Esophagus squamous epithelium (tissue), 5 donors: ENCODE measurements around the gene ACMSD. TPM values are rescaled to one million over a fixed set of nuclear protein-coding genes. Genes with fewer than 3 reads are reported as not detected.

Source experiments
- DNase-seq: peaks from one replicate; lab custom pipeline; 2025; lab: John Stamatoyannopoulos, UW
- H3K27ac ChIP-seq, 4 donors: fragments of 200-600 bp; sonication (generic); one replicate each; pipeline ENCODE4 v1.5.1; 2016 to 2019; ENCODE audit warnings: mild to moderate bottlenecking in 1 of 4
- H3K27me3 ChIP-seq, 4 donors: fragments of 200-600 bp; sonication (generic); 1 replicate in 3 of 4; 2 replicates in 1 of 4; pipeline versions ENCODE4 v1.5.1 to v1.6.0; 2017 to 2021; ENCODE audit warnings: antibody characterized with exemption in 1 of 4
- H3K36me3 ChIP-seq, 3 donors: fragments of 200-600 bp; sonication (generic); one replicate each; pipeline ENCODE4 v1.5.1; 2016 to 2019
- H3K4me1 ChIP-seq, 3 donors: fragments of 200-600 bp; sonication (generic); one replicate each; pipeline ENCODE4 v1.5.1; 2017 to 2019
- H3K4me3 ChIP-seq, 4 donors: fragments of 200-600 bp; sonication (generic); 1 replicate in 3 of 4; 2 replicates in 1 of 4; pipeline ENCODE4 v1.5.1; 2016 to 2019; ENCODE audit warnings: mild to moderate bottlenecking in 2 of 4, moderate library complexity in 1 of 4
- H3K9me3 ChIP-seq, 3 donors: fragments of 200-600 bp; sonication (generic); one replicate each; pipeline ENCODE4 v1.5.1; 2016 to 2019
- POLR2A ChIP-seq, 4 donors: fragments of 450-650 bp; IDR thresholded peaks; one replicate each; pipeline ENCODE4 v1.6.1; 2017; ENCODE audit warnings: antibody characterized with exemption in 4 of 4, mild to moderate bottlenecking in 4 of 4, moderate library complexity in 3 of 4
- WGBS, 2 donors: methylation state at CpG; one replicate each; pipeline ENCODE4 v1.1.5; 2018; 5-methylcytosine and 5-hydroxymethylcytosine counted together
- intact Hi-C: fragments of 100-400 bp; cut with DNase I; formaldehyde crosslinking; loops from one replicate; pipeline ENCODE4 v1.15.0; 2022
- total RNA-seq, 4 donors: library from RNA; depleted of rRNA; stranded (reverse); fragments of >200 nt; gene quantifications; one replicate each; pipeline ENCODE4 v1.1.0, GENCODE V29; 2016
- TF ChIP-seq, protein P1 (sequence below), 6 experiments: fragments of 450-650 bp in 4 of 6; fragments of 200-600 bp in 2 of 6; sonication (generic) in 2 of 6; IDR thresholded peaks; one replicate each; pipeline ENCODE4 v1.5.1; 2016 to 2019; ENCODE audit warnings: antibody characterized with exemption in 6 of 6, mild to moderate bottlenecking in 4 of 6, moderate library complexity in 4 of 6
- donor health status: DM: yes; HTN: yes; CAD: no.

ACMSD gene
- total RNA-seq, 4 donors from 2014 or later = not detected

DNA sequence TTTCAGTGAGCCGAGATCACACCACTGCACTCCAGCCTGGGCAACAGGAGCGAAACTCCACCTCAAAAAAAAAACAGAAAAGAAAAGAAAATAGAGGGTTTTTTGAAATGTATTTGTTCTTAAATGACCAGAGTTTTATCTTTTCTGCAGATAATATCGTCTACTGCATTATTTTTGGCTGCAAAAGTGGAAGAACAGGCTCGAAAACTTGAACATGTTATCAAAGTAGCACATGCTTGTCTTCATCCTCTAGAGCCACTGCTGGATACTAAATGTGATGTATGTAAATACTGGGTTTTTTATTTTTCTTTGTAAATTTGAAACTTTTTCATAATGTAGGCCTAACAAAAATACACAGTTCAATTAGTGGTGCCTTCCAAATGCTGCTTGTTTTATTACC is 98.3 kb downstream of the ACMSD start:
- no peak overlapping the region for H3K4me3 ChIP-seq
- H3K27ac ChIP-seq = no peak overlapping the region
- H3K27me3 ChIP-seq = no peaks in the 10 kb centered on the region
- intact Hi-C loops = no loop called here
- 59 to 81% methylated on average over 4 of the region's 4 CpGs for WGBS, 2 donors
- peaks cover 0 to 54% (median 8%) of the 10 kb centered on the region in 3 donors for H3K36me3 ChIP-seq
- peaks cover 0 to 49% (median 3%) of the 10 kb centered on the region in 3 donors for H3K4me1 ChIP-seq
- no peak for DNase-seq
- no peaks in the 10 kb centered on the region for H3K9me3 ChIP-seq
- TF ChIP-seq, protein P1, sequence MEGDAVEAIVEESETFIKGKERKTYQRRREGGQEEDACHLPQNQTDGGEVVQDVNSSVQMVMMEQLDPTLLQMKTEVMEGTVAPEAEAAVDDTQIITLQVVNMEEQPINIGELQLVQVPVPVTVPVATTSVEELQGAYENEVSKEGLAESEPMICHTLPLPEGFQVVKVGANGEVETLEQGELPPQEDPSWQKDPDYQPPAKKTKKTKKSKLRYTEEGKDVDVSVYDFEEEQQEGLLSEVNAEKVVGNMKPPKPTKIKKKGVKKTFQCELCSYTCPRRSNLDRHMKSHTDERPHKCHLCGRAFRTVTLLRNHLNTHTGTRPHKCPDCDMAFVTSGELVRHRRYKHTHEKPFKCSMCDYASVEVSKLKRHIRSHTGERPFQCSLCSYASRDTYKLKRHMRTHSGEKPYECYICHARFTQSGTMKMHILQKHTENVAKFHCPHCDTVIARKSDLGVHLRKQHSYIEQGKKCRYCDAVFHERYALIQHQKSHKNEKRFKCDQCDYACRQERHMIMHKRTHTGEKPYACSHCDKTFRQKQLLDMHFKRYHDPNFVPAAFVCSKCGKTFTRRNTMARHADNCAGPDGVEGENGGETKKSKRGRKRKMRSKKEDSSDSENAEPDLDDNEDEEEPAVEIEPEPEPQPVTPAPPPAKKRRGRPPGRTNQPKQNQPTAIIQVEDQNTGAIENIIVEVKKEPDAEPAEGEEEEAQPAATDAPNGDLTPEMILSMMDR (IDR thresholded peaks at IDR 0.05) = no peak
- no peak for TF ChIP-seq POLR2A (IDR thresholded peaks at IDR 0.05)

DNA sequence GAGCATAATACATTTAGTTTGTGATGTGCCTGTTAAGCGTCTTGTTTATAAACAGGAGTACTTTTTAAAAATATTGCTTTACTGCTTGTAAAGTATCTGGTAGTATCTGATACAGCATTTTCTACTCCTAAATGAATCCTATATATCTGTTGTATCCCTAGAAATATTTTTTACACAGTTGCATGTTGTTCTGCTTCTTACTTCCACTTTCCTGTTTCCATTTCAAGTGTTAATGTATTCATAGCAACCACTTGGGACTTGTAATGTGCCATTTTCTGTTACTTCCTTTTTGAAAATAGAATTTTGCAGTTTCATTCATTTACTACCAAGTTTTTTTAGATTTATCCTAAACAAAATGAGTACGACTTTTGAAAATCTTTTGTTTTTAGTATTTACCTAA is 105.1 kb downstream of the ACMSD start:
- H3K36me3 ChIP-seq = peaks cover 0 to 93% (median 9%) of the 10 kb centered on the region in 3 donors
- H3K4me1 ChIP-seq = no peaks in the 10 kb centered on the region
- H3K4me3 ChIP-seq = no peak overlapping the region
- intact Hi-C loops = no loop called here
- no peaks in the 10 kb centered on the region for H3K27me3 ChIP-seq
- no peaks in the 10 kb centered on the region for H3K9me3 ChIP-seq
- no peak for DNase-seq
- no peak for TF ChIP-seq POLR2A (IDR thresholded peaks at IDR 0.05)
- TF ChIP-seq, protein P1 (IDR thresholded peaks at IDR 0.05) = no peak
- WGBS, 2 donors = 77% methylated on average over 2 of the region's 2 CpGs
- H3K27ac ChIP-seq = no peak overlapping the region

DNA sequence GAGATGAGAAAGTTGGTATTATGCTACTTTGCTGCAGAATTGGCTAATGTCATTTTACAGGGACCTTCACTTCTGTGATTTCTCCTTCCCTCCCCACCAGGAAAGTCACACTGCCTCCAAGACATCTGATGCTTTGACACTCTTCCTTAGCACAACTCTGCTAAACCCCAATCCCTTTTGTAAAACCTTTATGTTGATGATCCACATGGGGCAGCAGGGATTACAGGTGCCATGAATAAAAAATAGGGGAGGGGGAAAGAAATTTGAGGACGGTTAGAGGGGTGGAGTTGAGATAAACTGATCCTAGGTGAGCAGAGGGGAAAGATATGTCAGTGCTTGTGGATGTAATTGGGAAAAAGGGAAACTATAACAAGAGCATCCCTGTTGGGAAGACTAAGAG is 106.6 kb downstream of the ACMSD start:
- H3K4me1 ChIP-seq = peaks cover 0 to 3% (median 0%) of the 10 kb centered on the region in 3 donors
- H3K27me3 ChIP-seq = no peaks in the 10 kb centered on the region
- H3K36me3 ChIP-seq = peaks cover 0 to 93% (median 5%) of the 10 kb centered on the region in 3 donors
- H3K27ac ChIP-seq = no peak overlapping the region
- H3K4me3 ChIP-seq = no peak overlapping the region
- WGBS, 2 donors = 78 to 91% methylated on average over 1 of the region's 1 CpG
- intact Hi-C loops = no loop called here
- TF ChIP-seq, protein P1 (IDR thresholded peaks at IDR 0.05) = no peak
- TF ChIP-seq POLR2A (IDR thresholded peaks at IDR 0.05) = no peak
- no peak for DNase-seq
- H3K9me3 ChIP-seq = no peaks in the 10 kb centered on the region

DNA sequence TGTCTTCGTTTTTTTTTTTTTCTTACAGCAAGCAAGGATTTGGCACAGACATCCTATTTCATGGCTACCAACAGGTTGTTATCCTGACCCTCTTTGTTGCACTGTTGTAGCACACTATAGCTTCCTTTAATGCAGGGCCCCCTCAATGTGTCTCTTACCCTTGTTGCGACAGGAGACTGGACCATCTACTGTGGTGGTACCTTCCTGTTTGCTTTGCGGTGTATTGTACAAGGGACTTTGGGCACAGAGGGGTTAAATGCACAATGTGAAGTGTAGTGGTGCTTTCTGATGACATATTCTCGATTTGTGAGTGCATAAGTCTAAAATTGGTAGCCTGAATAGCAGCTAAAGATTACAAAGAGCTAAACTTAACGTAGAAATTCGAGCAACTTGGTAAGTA is 107.7 kb downstream of the ACMSD start:
- intact Hi-C loops = no loop called here
- WGBS, 2 donors = 83 to 89% methylated on average over 5 to 6 of the region's 6 CpGs
- TF ChIP-seq, protein P1 (IDR thresholded peaks at IDR 0.05) = no peak
- no peak for TF ChIP-seq POLR2A (IDR thresholded peaks at IDR 0.05)
- Histone ChIP-seq H3K27me3 (no peaks in the 10 kb centered on the region), H3K4me3 (no peak overlapping the region), H3K36me3 (peaks cover 0 to 93% (median 5%) of the 10 kb centered on the region in 3 donors), H3K9me3 (no peaks in the 10 kb centered on the region), H3K27ac (no peak overlapping the region), H3K4me1 (peaks cover 0 to 3% (median 0%) of the 10 kb centered on the region in 3 donors)
- DNase-seq = no peak

DNA sequence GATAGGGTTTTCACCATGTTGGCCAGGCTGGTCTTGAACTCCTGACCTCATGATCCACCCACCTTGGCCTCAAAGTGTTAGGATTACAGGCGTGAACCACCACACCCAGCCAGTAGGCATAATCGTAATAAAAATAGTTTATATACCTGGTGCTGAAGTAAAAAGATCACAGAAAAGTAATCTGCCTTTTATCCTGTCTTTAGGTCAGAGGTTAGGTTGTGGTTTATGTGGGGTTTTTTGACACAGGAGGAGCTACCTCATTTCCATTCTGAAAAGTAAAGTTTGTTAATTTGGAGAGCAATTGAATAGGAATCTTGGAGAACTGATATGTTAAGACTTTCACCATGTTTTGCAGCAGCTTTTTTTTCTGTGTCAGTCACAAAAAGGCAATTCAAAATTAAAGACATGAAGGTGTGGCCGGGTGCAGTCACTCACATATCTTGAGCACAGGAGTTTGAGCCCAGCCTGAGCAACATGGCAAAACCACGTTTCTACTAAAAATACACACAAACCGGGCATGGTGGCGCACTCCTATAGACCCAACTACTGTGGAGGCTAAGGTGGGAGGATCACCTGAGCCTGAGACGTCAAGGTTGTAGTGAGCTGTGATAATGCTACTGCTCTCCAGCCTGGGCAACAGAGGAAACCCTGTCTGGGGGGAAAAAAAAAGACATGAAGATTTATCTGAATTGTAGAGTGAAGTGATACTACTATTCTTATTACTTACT is 111.7 kb downstream of the ACMSD start:
- 78 to 92% methylated on average over 7 of the region's 7 CpGs for WGBS, 2 donors

More for the DNA sequence above, 111.7 kb downstream of the ACMSD start:
- intact Hi-C loops = no loop called here
- H3K9me3 ChIP-seq = no peaks in the 10 kb centered on the region
- H3K27me3 ChIP-seq = no peaks in the 10 kb centered on the region
- H3K4me3 ChIP-seq = no peak overlapping the region
- peaks cover 0 to 97% (median 5%) of the 10 kb centered on the region in 3 donors for H3K36me3 ChIP-seq
- H3K4me1 ChIP-seq = peaks cover 0 to 3% (median 0%) of the 10 kb centered on the region in 3 donors
- no peak overlapping the region for H3K27ac ChIP-seq
- no peak for TF ChIP-seq POLR2A (IDR thresholded peaks at IDR 0.05)
- TF ChIP-seq, protein P1 (IDR thresholded peaks at IDR 0.05) = no peak
- no peak for DNase-seq
